GM12872 (cell line): ENCODE results near the gene ADGRF5.

ENCODE experiments used
- CTCF ChIP-seq: IDR thresholded peaks from 3 replicates; pipeline ENCODE4 v1.5.1; 2011; ENCODE audit warnings: low read depth, mild to moderate bottlenecking, low read length, moderate library complexity; ENCODE audit not compliant: insufficient read depth

The ADGRF5 gene

GRCh38 chr6:46848684-46849360 lies 72.9 kb downstream of the ADGRF5 start:
- peak; percentile 85 for TF ChIP-seq CTCF

- no peak for TF ChIP-seq CTCF
These were observed 76.6 kb downstream of the ADGRF5 start for GRCh38 chr6:46845126-46845525.

- TF ChIP-seq CTCF = no peak
These were observed 83.7 kb downstream of the ADGRF5 start for GRCh38 chr6:46838033-46838432.

GRCh38 chr6:46832816-46833215 lies 88.9 kb downstream of the ADGRF5 start:
- TF ChIP-seq CTCF = no peak

- no peak for TF ChIP-seq CTCF
These were observed 92.8 kb downstream of the ADGRF5 start for GRCh38 chr6:46828939-46829338.

- no peak for TF ChIP-seq CTCF
These were observed 100.3 kb downstream of the ADGRF5 start for GRCh38 chr6:46821458-46821881.

- TF ChIP-seq CTCF = no peak
These were observed 102.2 kb downstream of the ADGRF5 start for GRCh38 chr6:46819561-46819960.

GRCh38 chr6:46816626-46817025 lies 105.1 kb downstream of the ADGRF5 start:
- no peak for TF ChIP-seq CTCF
